Mucosa of descending colon (tissue), 3 donors: ENCODE data around the gene IMMP2L. TPM values are rescaled to one million over a fixed set of nuclear protein-coding genes. Genes with fewer than 3 reads are reported as not detected.

Experiments
- ATAC-seq: fragments of 200-7000 bp; cut with Tn5 transposase; one replicate; pipeline ENCODE4 v1.9.1; 2020; ENCODE audit warnings: mild to moderate bottlenecking, moderate library complexity
- DNase-seq, 3 donors: peaks; one replicate each; pipeline ENCODE4 v3.0.0-alpha.2; 2020
- H3K36me3 ChIP-seq: fragments of 200-600 bp; one replicate; pipeline ENCODE4 v1.8.0; 2021; ENCODE audit warnings: low read depth, mild to moderate bottlenecking
- H3K4me1 ChIP-seq: fragments of 200-600 bp; one replicate; pipeline ENCODE4 v1.8.0; 2021; ENCODE audit warnings: low read depth, mild to moderate bottlenecking
- H3K4me3 ChIP-seq: fragments of 200-600 bp; one replicate; pipeline ENCODE4 v1.8.0; 2021; ENCODE audit warnings: mild to moderate bottlenecking
- H3K9me3 ChIP-seq: fragments of 200-600 bp; one replicate; pipeline ENCODE4 v1.8.0; 2021; ENCODE audit warnings: mild to moderate bottlenecking
- CTCF ChIP-seq: fragments of 200-600 bp; IDR thresholded peaks from one replicate; pipeline ENCODE4 v1.8.0; 2022; ENCODE audit warnings: antibody characterized with exemption, mild to moderate bottlenecking
- intact Hi-C, 2 donors: fragments of 100-400 bp; cut with DNase I in 1 of 2; cut with micrococcal nuclease in 1 of 2; formaldehyde crosslinking; loops; one replicate each; pipeline versions ENCODE4 v1.11.0 to v1.11.1; 2022; cut with DNase I, micrococcal nuclease
- total RNA-seq, 3 donors: library from RNA; stranded (reverse); fragmentation: NEBNext Ultra II Directional in 2 of 3; extraction: Animal tissue kit (Norgen Biotek cat#: 25700) in 2 of 3; gene quantifications; one replicate each; pipeline versions ENCODE4 v1.2.1 to v1.2.4, GENCODE V29; 2021 to 2023
- donor health status: DM: no; HTN: no; CAD: no; lungs with moderate emphysema.
- donor health status: DM: no; HTN: no; CAD: no.
- donor health status: DM: no; HTN: yes; CAD: no.

Gene IMMP2L
- total RNA-seq, 3 donors from 2014 or later, result 12.1 to 20.7 (median 17.7) TPM

GRCh38 chr7:111107579-111107978, 454.7 kb downstream of the IMMP2L start:
- intact Hi-C loops, result no loop called here
- Histone ChIP-seq H3K4me3 (no peak overlapping the region), H3K9me3 (no peaks in the 10 kb centered on the region), H3K36me3 (no peaks in the 10 kb centered on the region), H3K4me1 (no peaks in the 10 kb centered on the region)
- ATAC-seq (no peak), DNase-seq (no peak)
- TF ChIP-seq CTCF, result no peak

DNA sequence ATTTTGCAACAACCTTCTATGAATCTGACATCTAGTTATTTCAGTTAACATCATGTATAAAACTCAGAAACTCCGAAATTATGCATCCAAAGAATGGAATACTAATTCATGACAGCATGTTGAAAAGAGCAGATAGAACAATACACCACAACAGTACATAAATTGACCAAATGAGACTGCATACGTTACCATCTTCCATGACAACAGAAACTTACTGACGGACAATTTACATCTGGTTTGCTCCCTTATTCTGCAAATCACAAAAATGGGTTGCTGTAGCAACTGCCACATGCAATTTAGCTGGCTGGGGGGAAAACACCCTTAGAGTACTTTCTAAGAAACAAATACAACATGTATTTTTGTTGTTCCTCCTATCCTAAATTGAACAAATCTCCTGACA, 457.0 kb downstream of the IMMP2L start:
- H3K4me3 ChIP-seq, result no peak overlapping the region
- no peak for DNase-seq
- TF ChIP-seq CTCF, result no peak
- no peaks in the 10 kb centered on the region for H3K9me3 ChIP-seq
- H3K4me1 ChIP-seq, result no peaks in the 10 kb centered on the region
- ATAC-seq, result no peak
- intact Hi-C loops, result no loop called here
- no peaks in the 10 kb centered on the region for H3K36me3 ChIP-seq

DNA sequence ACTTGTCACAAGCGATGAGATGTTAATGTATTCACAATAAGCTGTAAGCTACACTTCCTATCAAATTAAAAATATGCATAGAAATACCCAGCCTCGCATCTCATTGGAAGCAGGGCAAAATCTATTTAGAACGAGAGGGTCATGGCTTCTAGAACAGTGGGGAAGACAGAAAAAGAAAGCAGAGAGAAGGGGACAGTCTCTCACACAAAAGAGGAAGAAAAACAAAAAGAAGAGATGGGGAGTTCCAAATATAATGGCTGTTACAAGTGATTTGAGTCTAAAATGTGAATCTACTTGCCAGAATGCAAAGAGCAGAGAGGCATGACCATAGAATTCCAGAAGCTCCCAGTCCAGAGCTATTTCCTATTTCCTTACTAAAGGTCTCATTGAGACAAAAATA, 457.6 kb downstream of the IMMP2L start:
- Histone ChIP-seq H3K36me3 (no peaks in the 10 kb centered on the region), H3K4me3 (no peak overlapping the region), H3K4me1 (no peaks in the 10 kb centered on the region), H3K9me3 (no peaks in the 10 kb centered on the region)
- ATAC-seq (no peak), DNase-seq (no peak)
- no peak for TF ChIP-seq CTCF
- intact Hi-C loops, result no loop called here

GRCh38 chr7:111103678-111104274, 458.5 kb downstream of the IMMP2L start:
- intact Hi-C loops, result no loop called here
- DNase-seq (no peak), ATAC-seq (no peak)
- Histone ChIP-seq H3K9me3 (no peaks in the 10 kb centered on the region), H3K4me3 (no peak overlapping the region), H3K36me3 (no peaks in the 10 kb centered on the region), H3K4me1 (no peaks in the 10 kb centered on the region)
- no peak for TF ChIP-seq CTCF

DNA sequence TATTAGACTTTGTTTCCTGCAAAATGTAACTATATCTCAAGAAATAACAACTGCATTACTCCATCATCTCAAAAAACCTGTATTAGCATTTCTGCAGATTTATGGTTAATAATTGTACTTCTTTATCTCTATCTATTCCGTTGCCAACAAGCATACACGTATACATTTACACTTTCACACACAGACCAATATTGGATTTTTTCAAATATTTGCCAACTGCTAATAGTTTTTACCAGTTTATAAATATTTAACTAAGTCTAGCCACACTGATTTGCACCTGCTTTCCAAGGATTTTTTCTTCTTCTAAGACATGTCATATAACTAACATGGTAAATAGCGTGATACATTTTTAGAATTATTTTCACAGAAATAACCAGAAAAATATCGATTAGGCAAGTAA, 459.2 kb downstream of the IMMP2L start:
- intact Hi-C loops, result no loop called here
- Histone ChIP-seq H3K36me3 (no peaks in the 10 kb centered on the region), H3K9me3 (no peaks in the 10 kb centered on the region), H3K4me3 (no peak overlapping the region), H3K4me1 (no peaks in the 10 kb centered on the region)
- no peak for TF ChIP-seq CTCF
- ATAC-seq (no peak), DNase-seq (no peak)
